H1 (cell line): ENCODE data around the gene MAFG. TPM values are rescaled to one million over a fixed set of nuclear protein-coding genes. Genes with fewer than 3 reads are reported as not detected.

ENCODE experiments used
- CTCF ChIA-PET: fragments of 300-600 bp; sonication (Branson Sonifier 250); formaldehyde crosslinking; loops from one replicate; lab custom pipeline; 2021; ENCODE audit not compliant: partially characterized antibody; lab: Charles Lee
- POLR2A ChIA-PET: fragments of 300-600 bp; sonication (Branson Sonifier 250); formaldehyde crosslinking; loops from one replicate; lab custom pipeline; 2021; ENCODE audit warnings: inconsistent platforms; ENCODE audit not compliant: partially characterized antibody; lab: Charles Lee
- DNase-seq, 2 experiments: peaks; one replicate each; pipeline versions ENCODE4 v3.0.0 to v3.0.0-alpha.2; 2010 to 2022; ENCODE audit warnings: low spot score in 2 of 2, low read depth in 1 of 2, mixed read lengths in 1 of 2
- FAIRE-seq: peaks from 2 replicates; lab custom pipeline; 2011; peaks lifted over from hg19 to GRCh38; lab: Jason Lieb, UNC
- H2AFZ ChIP-seq: 2 replicates; pipeline ENCODE4 v1.8.1; 2012; ENCODE audit warnings: low read length, inconsistent platforms
- H2AK5ac ChIP-seq: 2 replicates; pipeline ENCODE4 v1.6.1; 2013; ENCODE audit warnings: low read depth, low read length
- H2BK120ac ChIP-seq: replicated peaks from 2 replicates; pipeline ENCODE3; 2013; ENCODE audit warnings: low read depth, low read length, inconsistent platforms
- H2BK12ac ChIP-seq: 2 replicates; pipeline ENCODE4 v1.6.1; 2013; ENCODE audit warnings: low read depth, low read length
- H2BK15ac ChIP-seq: 2 replicates; pipeline ENCODE4 v1.6.1; 2013; ENCODE audit warnings: low read length
- H2BK20ac ChIP-seq: 2 replicates; pipeline ENCODE4 v1.6.1; 2013; ENCODE audit warnings: low read length
- H2BK5ac ChIP-seq: 2 replicates; pipeline ENCODE4 v1.6.1; 2013; ENCODE audit warnings: low read depth, low read length
- H3K14ac ChIP-seq: 2 replicates; pipeline ENCODE4 v1.6.1; 2013; ENCODE audit warnings: inconsistent platforms; ENCODE audit not compliant: insufficient read length
- H3K18ac ChIP-seq: 2 replicates; pipeline ENCODE4 v1.6.1; 2013; ENCODE audit warnings: low read length; ENCODE audit errors: extremely low read depth
- H3K23ac ChIP-seq: 2 replicates; pipeline ENCODE4 v1.6.1; 2013; ENCODE audit warnings: inconsistent platforms; ENCODE audit not compliant: insufficient read length
- H3K23me2 ChIP-seq: 2 replicates; pipeline ENCODE4 v1.6.1; 2013; ENCODE audit warnings: low read depth, low read length
- H3K27ac ChIP-seq: 2 replicates; pipeline ENCODE4 v1.6.1; 2011; ENCODE audit warnings: low read depth, low read length, inconsistent platforms
- H3K27me3 ChIP-seq, 4 experiments: replicated peaks in 1 of 4; 1 replicate in 1 of 4; 2 replicates in 3 of 4; pipeline versions ENCODE4 v1.6.1 to v1.8.1; 2011 to 2013; ENCODE audit warnings: low read length in 3 of 4, mild to moderate bottlenecking in 3 of 4, inconsistent platforms in 2 of 4, mixed read lengths in 2 of 4, moderate library complexity in 1 of 4; ENCODE audit not compliant: control insufficient read depth in 3 of 4, insufficient read depth in 3 of 4; ENCODE audit errors: extremely low read depth in 1 of 4
- H3K36me3 ChIP-seq, 4 experiments: 2 replicates each; pipeline versions ENCODE4 v1.6.1 to v1.8.1; 2011 to 2013; ENCODE audit warnings: mild to moderate bottlenecking in 4 of 4, low read length in 3 of 4, moderate library complexity in 2 of 4, control low read depth in 1 of 4, inconsistent platforms in 1 of 4; ENCODE audit not compliant: insufficient read depth in 4 of 4, control insufficient read depth in 2 of 4
- H3K4ac ChIP-seq: replicated peaks from 2 replicates; pipeline ENCODE3; 2013; ENCODE audit warnings: low read length, low read depth, mixed read lengths, inconsistent platforms; ENCODE audit not compliant: insufficient read length
- H3K4me1 ChIP-seq, 4 experiments: replicated peaks in 1 of 4; 1 replicate in 1 of 4; 2 replicates in 3 of 4; pipeline versions ENCODE4 v1.6.1 to v1.8.1; 2011 to 2013; ENCODE audit warnings: low read length in 3 of 4, inconsistent platforms in 2 of 4, mixed read lengths in 1 of 4; ENCODE audit not compliant: insufficient read depth in 4 of 4, control insufficient read depth in 3 of 4
- H3K4me2 ChIP-seq, 2 experiments: 2 replicates each; pipeline versions ENCODE4 v1.6.1 to v1.8.1; 2011 to 2013; ENCODE audit warnings: low read depth in 2 of 2, low read length in 2 of 2, control low read depth in 1 of 2, inconsistent platforms in 1 of 2, mild to moderate bottlenecking in 1 of 2; ENCODE audit not compliant: insufficient read depth in 1 of 2
- H3K4me3 ChIP-seq, 4 experiments: fragments of 200-600, 300-600 bp in 1 of 4; sonication (generic), shearing (Covaris generic), sonication (Bioruptor Twin) in 1 of 4; 2 replicates each; pipeline versions ENCODE4 v1.5.1 to v1.8.1; 2011 to 2016; ENCODE audit warnings: low read length in 4 of 4, low read depth in 3 of 4, control low read depth in 2 of 4, inconsistent platforms in 2 of 4, mild to moderate bottlenecking in 2 of 4, mixed read lengths in 1 of 4, moderate library complexity in 1 of 4; ENCODE audit not compliant: insufficient read depth in 2 of 4; ENCODE audit errors: extremely low read depth in 1 of 4
- H3K56ac ChIP-seq: replicated peaks from 2 replicates; pipeline ENCODE3; 2013; ENCODE audit warnings: low read depth, mild to moderate bottlenecking, mixed read lengths, low read length, inconsistent platforms; ENCODE audit not compliant: insufficient read length
- H3K79me1 ChIP-seq: 2 replicates; pipeline ENCODE4 v1.6.1; 2013; ENCODE audit warnings: low read depth, low read length, control low read depth
- H3K79me2 ChIP-seq, 2 experiments: 2 replicates each; pipeline versions ENCODE4 v1.6.1 to v1.8.1; 2012 to 2013; ENCODE audit warnings: low read length in 2 of 2, mild to moderate bottlenecking in 2 of 2, inconsistent platforms in 1 of 2; ENCODE audit not compliant: insufficient read depth in 2 of 2, control insufficient read depth in 1 of 2
- H3K9ac ChIP-seq, 4 experiments: replicated peaks in 1 of 4; 1 replicate in 1 of 4; 2 replicates in 3 of 4; pipeline versions ENCODE4 v1.6.1 to v1.8.1; 2011 to 2013; ENCODE audit warnings: low read depth in 3 of 4, low read length in 3 of 4, control low read depth in 2 of 4, mild to moderate bottlenecking in 2 of 4, moderate library complexity in 2 of 4, inconsistent platforms in 1 of 4; ENCODE audit errors: extremely low read depth in 1 of 4
- H3K9me3 ChIP-seq, 2 experiments: 2 replicates each; pipeline versions ENCODE4 v1.6.1 to v1.8.1; 2012 to 2013; ENCODE audit warnings: mild to moderate bottlenecking in 2 of 2, moderate library complexity in 2 of 2, control low read depth in 1 of 2, inconsistent platforms in 1 of 2, low read depth in 1 of 2, low read length in 1 of 2, mixed read lengths in 1 of 2; ENCODE audit not compliant: insufficient read depth in 2 of 2
- H4K20me1 ChIP-seq, 2 experiments: replicated peaks in 1 of 2; 2 replicates each; pipeline versions ENCODE3 to v1.8.1; 2011 to 2013; ENCODE audit warnings: inconsistent platforms in 2 of 2, low read length in 2 of 2, mild to moderate bottlenecking in 1 of 2; ENCODE audit not compliant: insufficient read depth in 2 of 2, control insufficient read depth in 1 of 2
- H4K5ac ChIP-seq: 2 replicates; pipeline ENCODE4 v1.6.1; 2013; ENCODE audit warnings: low read length, low read depth, mixed read lengths, inconsistent platforms; ENCODE audit not compliant: insufficient read length
- H4K8ac ChIP-seq: 2 replicates; pipeline ENCODE4 v1.8.0; 2013; ENCODE audit warnings: mild to moderate bottlenecking, moderate library complexity, low read length, inconsistent platforms; ENCODE audit not compliant: insufficient read depth; ENCODE audit errors: extremely low read depth
- H4K91ac ChIP-seq: replicated peaks from 2 replicates; pipeline ENCODE3; 2013; ENCODE audit warnings: low read length, mixed read lengths, inconsistent platforms; ENCODE audit not compliant: insufficient read length
- HDAC6 ChIP-seq: IDR thresholded peaks from one replicate; pipeline ENCODE4 v1.7.1; 2012; ENCODE audit warnings: low read depth, mild to moderate bottlenecking, inconsistent platforms, low read length, moderate library complexity
- JUN ChIP-seq: IDR thresholded peaks from 2 replicates; pipeline ENCODE4 v1.6.1; 2011; ENCODE audit warnings: low read depth, mild to moderate bottlenecking, improper control_type of control experiment, low read length
- SIN3A ChIP-seq, 2 experiments: IDR thresholded peaks in 1 of 2; conservative IDR thresholded peaks in 1 of 2; 2 replicates each; pipeline ENCODE4 v1.6.1; 2011 to 2012; ENCODE audit warnings: low read length in 2 of 2, improper control_type of control experiment in 1 of 2, low read depth in 1 of 2, mild to moderate bottlenecking in 1 of 2
- TBP ChIP-seq: IDR thresholded peaks from 2 replicates; pipeline ENCODE4 v1.6.1; 2011; ENCODE audit warnings: low read depth, low read length, improper control_type of control experiment
- WGBS, 2 experiments: shearing (Covaris generic) in 1 of 2; methylation state at CpG; one replicate each; pipeline versions ENCODE4 v1.1.6 to v1.1.7; 2013 to 2015; ENCODE audit warnings: low lambda C conversion rate in 2 of 2, mixed read lengths in 2 of 2, inconsistent platforms in 1 of 2, low coverage in 1 of 2, missing lambda C conversion rate in 1 of 2; ENCODE audit not compliant: insufficient replicate concordance in 2 of 2, insufficient coverage in 1 of 2, insufficient read length in 1 of 2; ENCODE audit errors: extremely low coverage in 1 of 2, missing lambda C conversion rate in 1 of 2; 5-methylcytosine and 5-hydroxymethylcytosine counted together
- polyA plus RNA-seq, 7 experiments: library from polyadenylated mRNA; depleted of rRNA in 3 of 7; stranded (reverse) in 5 of 7; unstranded in 2 of 7; fragments of >200 nt in 5 of 7; fragments of 200-250 nt in 2 of 7; gene quantifications; 1 replicate in 5 of 7; 2 replicates in 1 of 7; 4 replicates in 1 of 7; pipeline versions ENCODE4 v1.2.1 to v1.2.3, GENCODE V29; 2011 to 2013; ENCODE audit warnings: missing spikeins in 2 of 7, mixed read lengths in 2 of 7
- total RNA-seq: library from RNA; stranded (reverse); fragmentation: NEBNext Ultra II Directional; extraction: Animal tissue kit (Norgen Biotek cat#: 25700); gene quantifications from 2 replicates; pipeline ENCODE4 v1.2.1, GENCODE V29; 2021

MAFG gene
- total and polyA plus RNA-seq, 2 of the 8 experiments (the other 6 are each of a cell fraction or from before 2014, with no cell fraction given): 25.5 to 26.9 TPM

GRCh38 chr17:81930142-81931125 lies 2.9 kb upstream of the MAFG start:
- Histone ChIP-seq H3K23ac (no peak overlapping the region), H4K5ac (no peak overlapping the region), H3K56ac (no peak overlapping the region), H4K20me1 (peaks cover 14 to 26% of the 10 kb centered on the region in 2 experiments), H2BK5ac (no peak overlapping the region), H3K14ac (no peak overlapping the region), H3K4ac (no peak overlapping the region), H3K18ac (no peak overlapping the region), H2BK12ac (no peak overlapping the region), H4K8ac (no peak overlapping the region), H3K36me3 (peaks cover 0 to 25% (median 9%) of the 10 kb centered on the region in 4 experiments; a peak in 5 of 8 replicates), H3K9me3 (no peaks in the 10 kb centered on the region), H3K23me2 (peaks cover 15% of the 10 kb centered on the region; the same call in 1 of the 2 replicates)
- POLR2A ChIA-PET: interaction anchor here (0.6 to 14.6 kb wide), 32 partner anchors 5 to 419 kb away, joined by 3 to 150 read pairs (median 3); partner anchors contain the start of genes ASPSCR1, CENPX, DUS1L and LRRC45
- WGBS, 2 experiments: 85% methylated on average over 20 of the region's 20 CpGs; no CpG with 5 or more reads in 1 of the 2 experiments
- no peak for DNase-seq
- no peak for TF ChIP-seq JUN
- TF ChIP-seq SIN3A (conservative IDR thresholded peaks at IDR 0.05 in 1 of 2, IDR thresholded peaks at IDR 0.05 in 1 of 2; ENCODE audit: low read depth in 1 of 2, low read length in 2 of 2): peak in 1 of 2 experiments; percentile 75; a peak in 2 of 4 replicates
- TF ChIP-seq HDAC6: no peak
- TF ChIP-seq TBP: no peak
- TF ChIP-seq, all 59 proteins: peak for 1
- peaks cover 0 to 16% (median 8%) of the 10 kb centered on the region in 4 experiments; a peak in 5 of 7 replicates for H3K4me1 ChIP-seq
- FAIRE-seq: no peak
- CTCF ChIA-PET: interaction anchor here (0.6 to 3.8 kb wide), 11 partner anchors 10 to 433 kb away, joined by 3 to 16 read pairs (median 4); partner anchors contain the start of gene NOTUM
- no peak overlapping the region for H3K4me2 ChIP-seq
- H3K79me2 ChIP-seq: peaks cover 6 to 12% of the 10 kb centered on the region in 2 experiments; a peak in 3 of 4 replicates
- no peak overlapping the region for H2AFZ ChIP-seq
- H4K91ac ChIP-seq: no peak overlapping the region
- H2BK15ac ChIP-seq: no peak overlapping the region
- no peak overlapping the region for H3K27ac ChIP-seq
- peaks cover 8% of the 10 kb centered on the region for H3K79me1 ChIP-seq
- no peak overlapping the region for H2BK20ac ChIP-seq
- H2AK5ac ChIP-seq: no peak overlapping the region
- no peak overlapping the region for H2BK120ac ChIP-seq
- H3K27me3 ChIP-seq: peaks cover 0 to 12% (median 9%) of the 10 kb centered on the region in 4 experiments; a peak in 4 of 7 replicates
- H3K4me3 ChIP-seq: no peak overlapping the region
- H3K9ac ChIP-seq: no peak overlapping the region
